ENCODE measurements around the gene SLC45A3.
A peak's percentile ranks its signal among the peaks of the same experiment; 100 is the strongest.

Gene SLC45A3

DNA sequence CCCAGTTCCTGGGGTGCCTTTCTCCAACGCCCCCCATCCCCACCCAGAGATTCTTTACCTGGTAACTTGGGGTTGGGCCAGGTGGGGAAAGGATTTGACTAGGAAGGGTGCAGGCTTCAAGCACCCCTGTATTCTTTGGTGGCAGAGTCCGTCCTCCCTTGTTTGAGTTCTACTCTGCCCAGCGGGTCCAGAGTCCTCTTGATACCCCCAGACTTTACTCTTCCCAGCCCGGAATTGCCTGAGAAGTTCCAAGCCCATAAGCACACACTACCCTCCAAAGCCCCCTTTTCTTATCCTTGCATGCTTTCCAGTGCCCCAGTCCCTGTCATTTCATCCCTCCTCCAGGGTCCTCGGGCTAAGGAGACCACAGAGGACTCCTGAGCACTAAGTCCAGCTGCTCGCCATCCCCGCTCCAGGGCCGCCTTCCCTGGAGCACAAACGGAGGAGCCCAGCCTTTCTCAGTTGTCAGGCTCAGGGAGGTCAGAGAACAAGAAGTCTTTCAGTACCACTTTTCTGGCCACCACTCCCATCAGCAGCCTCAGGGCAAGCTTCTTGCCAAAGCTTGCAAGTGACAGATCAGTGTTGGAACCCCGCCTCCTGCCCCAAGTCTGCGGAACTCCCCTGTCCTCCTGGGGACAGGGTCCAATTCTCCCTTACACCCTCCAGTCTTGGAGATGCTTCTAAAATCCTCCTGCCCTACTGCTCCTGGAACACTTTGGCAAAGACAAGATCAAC is 12.2 kb downstream of the SLC45A3 start:
- WGBS, 2 experiments (ENCODE audit: insufficient coverage in 2 of 2): 89 to 97% methylated on average over 7 to 10 of the region's 11 CpGs
- Histone ChIP-seq H3K27ac (ENCODE audit: low read depth, low read length, severe bottlenecking) (no peak overlapping the region), H3K4me1 (ENCODE audit: control insufficient read depth, insufficient read depth, low read length, poor library complexity, severe bottlenecking) (peaks cover 60% of the 10 kb centered on the region), H3K4me3 (ENCODE audit: extremely low read depth, insufficient read depth, low read length, poor library complexity, severe bottlenecking) (no peak overlapping the region), H3K9me3 (ENCODE audit: control insufficient read depth, low read length) (no peaks in the 10 kb centered on the region), H3K36me3 (ENCODE audit: control insufficient read depth, insufficient read depth, low read length) (peaks cover 11% of the 10 kb centered on the region)

DNA sequence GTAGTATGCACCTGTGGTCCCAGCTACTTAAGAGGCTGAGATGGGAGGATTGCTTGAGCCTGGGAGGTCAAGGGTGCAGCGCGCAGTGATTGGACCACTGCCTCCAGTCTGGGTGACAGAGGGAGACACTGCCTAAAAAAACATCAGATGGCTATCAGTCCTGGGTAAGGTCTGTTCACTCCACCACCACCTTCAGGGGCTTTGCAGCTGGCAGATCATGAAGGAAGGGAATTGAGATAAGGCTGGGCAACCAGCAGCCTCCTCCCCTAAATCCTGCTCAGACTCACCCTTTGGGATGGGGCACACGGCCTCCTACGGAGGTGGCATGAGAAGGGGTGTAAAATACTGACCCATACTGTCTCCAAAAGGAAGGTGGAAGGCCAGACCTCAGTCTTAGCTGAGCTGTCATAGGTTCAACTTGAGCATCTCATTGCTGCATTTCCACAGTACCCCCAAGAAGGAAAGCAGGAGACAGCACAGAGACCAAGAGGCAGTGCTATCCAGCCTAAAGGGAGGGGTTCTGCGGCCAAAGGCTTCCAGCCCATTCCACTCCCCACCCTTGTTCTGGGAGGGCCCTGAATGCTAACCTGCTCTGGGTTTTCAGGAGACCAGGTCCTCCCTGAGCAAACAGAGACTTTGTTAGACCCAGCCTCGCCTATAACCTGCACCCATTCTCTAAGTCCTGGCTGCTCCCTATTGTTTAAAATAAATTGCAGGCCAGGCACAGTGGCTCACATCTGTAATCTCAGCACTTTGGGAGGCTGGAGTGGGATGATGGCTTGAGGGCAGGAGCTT is 13.7 kb downstream of the SLC45A3 start:
- 94 to 100% methylated on average over 2 to 6 of the region's 6 CpGs for WGBS, 2 experiments (ENCODE audit: insufficient coverage in 2 of 2)
- peaks cover 62% of the 10 kb centered on the region for H3K4me1 ChIP-seq (ENCODE audit: control insufficient read depth, insufficient read depth, low read length, poor library complexity, severe bottlenecking)
- no peak overlapping the region for H3K4me3 ChIP-seq (ENCODE audit: extremely low read depth, insufficient read depth, low read length, poor library complexity, severe bottlenecking)
- no peak overlapping the region for H3K27ac ChIP-seq (ENCODE audit: low read depth, low read length, severe bottlenecking)
- H3K9me3 ChIP-seq (ENCODE audit: control insufficient read depth, low read length): no peaks in the 10 kb centered on the region
- H3K36me3 ChIP-seq (ENCODE audit: control insufficient read depth, insufficient read depth, low read length): peaks cover 12% of the 10 kb centered on the region

- Histone ChIP-seq H3K4me3 (ENCODE audit: extremely low read depth, insufficient read depth, low read length, poor library complexity, severe bottlenecking) (no peak overlapping the region), H3K4me1 (ENCODE audit: control insufficient read depth, insufficient read depth, low read length, poor library complexity, severe bottlenecking) (peaks cover 59% of the 10 kb centered on the region), H3K9me3 (ENCODE audit: control insufficient read depth, low read length) (no peaks in the 10 kb centered on the region), H3K36me3 (ENCODE audit: control insufficient read depth, insufficient read depth, low read length) (peaks cover 12% of the 10 kb centered on the region), H3K27ac (ENCODE audit: low read depth, low read length, severe bottlenecking) (no peak overlapping the region)
- whole genome bisulfite sequencing, 2 experiments (ENCODE audit: insufficient coverage in 2 of 2): 70 to 80% methylated on average over 6 of the region's 9 CpGs
Observed at GRCh38 chr1:205665201-205666045, 14.9 kb downstream of the SLC45A3 start.

DNA sequence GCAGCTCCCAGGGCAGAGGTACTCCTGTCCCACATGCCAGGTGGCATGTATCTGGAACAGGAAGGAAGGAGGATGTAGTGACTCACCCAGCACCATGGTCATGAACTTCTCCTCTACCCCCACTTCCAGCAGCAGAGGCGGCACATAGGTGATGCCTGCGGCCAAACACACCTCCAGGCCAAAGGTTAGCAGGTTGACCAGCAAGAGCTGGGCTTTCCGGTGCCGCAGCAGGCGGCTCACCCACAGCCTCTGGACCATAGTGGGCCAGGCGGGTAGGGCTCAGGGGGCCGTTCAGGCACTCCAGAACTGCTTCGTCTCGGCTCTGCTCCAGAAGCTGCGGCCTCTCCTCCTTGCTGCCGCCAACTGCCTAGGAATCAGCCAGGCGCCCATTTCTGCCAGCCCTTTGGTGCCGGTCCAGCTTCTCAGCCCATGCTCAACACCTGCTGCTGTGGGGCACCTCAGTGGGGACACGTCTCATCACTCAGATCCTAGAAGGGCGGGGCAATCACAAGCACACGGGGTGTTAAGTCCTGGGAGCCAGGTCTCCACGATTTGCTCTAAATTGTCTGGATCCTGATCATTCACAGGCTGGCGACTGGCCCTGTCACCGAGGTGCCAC is 15.8 kb downstream of the SLC45A3 start:
- no peak overlapping the region for H3K4me3 ChIP-seq (ENCODE audit: extremely low read depth, insufficient read depth, low read length, poor library complexity, severe bottlenecking)
- no peak overlapping the region for H3K27ac ChIP-seq (ENCODE audit: low read depth, low read length, severe bottlenecking)
- peaks cover 16% of the 10 kb centered on the region for H3K36me3 ChIP-seq (ENCODE audit: control insufficient read depth, insufficient read depth, low read length)
- peaks cover 59% of the 10 kb centered on the region for H3K4me1 ChIP-seq (ENCODE audit: control insufficient read depth, insufficient read depth, low read length, poor library complexity, severe bottlenecking)
- no peaks in the 10 kb centered on the region for H3K9me3 ChIP-seq (ENCODE audit: control insufficient read depth, low read length)
- whole genome bisulfite sequencing, 2 experiments (ENCODE audit: insufficient coverage in 2 of 2): 93 to 97% methylated on average over 17 to 19 of the region's 19 CpGs

DNA sequence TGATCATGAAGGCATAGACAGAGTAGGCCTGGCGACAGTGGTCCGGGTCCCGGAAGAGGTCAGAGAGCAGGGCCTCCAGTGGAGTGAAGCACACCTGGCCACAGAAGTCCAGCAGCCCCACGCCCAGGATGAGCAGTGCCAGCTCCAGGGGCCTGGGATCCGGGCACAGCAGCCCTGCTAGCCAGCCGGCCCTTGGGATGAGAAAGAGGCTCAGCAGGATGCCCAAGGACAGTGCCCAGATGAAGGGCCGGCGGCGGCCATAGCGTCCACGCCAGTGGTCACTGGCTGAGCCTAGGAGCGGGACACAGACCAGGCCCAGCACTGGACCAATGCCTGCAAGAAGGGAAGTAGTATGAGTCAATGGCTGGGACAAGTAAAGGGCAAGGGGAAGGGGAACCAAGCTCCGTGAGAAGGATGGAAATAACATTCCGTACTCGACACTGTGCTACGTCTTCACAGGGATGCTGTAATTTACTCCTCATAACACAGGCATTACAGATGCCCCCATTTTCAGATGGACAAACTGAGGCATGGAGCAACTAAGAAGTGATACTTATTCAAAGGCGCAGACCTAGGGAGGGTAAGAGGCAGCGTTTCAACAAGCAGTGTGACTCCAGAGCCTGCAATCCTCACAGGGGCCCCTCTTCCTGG is 16.9 kb downstream of the SLC45A3 start:
- WGBS, 2 experiments (ENCODE audit: insufficient coverage in 2 of 2): 91 to 94% methylated on average over 13 to 18 of the region's 18 CpGs
- Histone ChIP-seq H3K9me3 (ENCODE audit: control insufficient read depth, low read length) (no peaks in the 10 kb centered on the region), H3K27ac (ENCODE audit: low read depth, low read length, severe bottlenecking) (no peak overlapping the region), H3K36me3 (ENCODE audit: control insufficient read depth, insufficient read depth, low read length) (peaks cover 19% of the 10 kb centered on the region), H3K4me1 (ENCODE audit: control insufficient read depth, insufficient read depth, low read length, poor library complexity, severe bottlenecking) (peaks cover 49% of the 10 kb centered on the region), H3K4me3 (ENCODE audit: extremely low read depth, insufficient read depth, low read length, poor library complexity, severe bottlenecking) (no peak overlapping the region)

GRCh38 chr1:205662791-205663190 is 17.5 kb downstream of the SLC45A3 start:
- Histone ChIP-seq H3K4me3 (ENCODE audit: extremely low read depth, insufficient read depth, low read length, poor library complexity, severe bottlenecking) (no peak overlapping the region), H3K27ac (ENCODE audit: low read depth, low read length, severe bottlenecking) (no peak overlapping the region), H3K36me3 (ENCODE audit: control insufficient read depth, insufficient read depth, low read length) (peaks cover 19% of the 10 kb centered on the region), H3K9me3 (ENCODE audit: control insufficient read depth, low read length) (no peaks in the 10 kb centered on the region), H3K4me1 (ENCODE audit: control insufficient read depth, insufficient read depth, low read length, poor library complexity, severe bottlenecking) (peaks cover 45% of the 10 kb centered on the region)
- 97% methylated on average over 23 to 24 of the region's 24 CpGs for WGBS, 2 experiments (ENCODE audit: insufficient coverage in 2 of 2)

- peaks cover 19% of the 10 kb centered on the region for H3K36me3 ChIP-seq (ENCODE audit: control insufficient read depth, insufficient read depth, low read length)
- WGBS, 2 experiments (ENCODE audit: insufficient coverage in 2 of 2): 87 to 90% methylated on average over 11 to 14 of the region's 15 CpGs
- peak overlapping the region; percentile 16 for H3K27ac ChIP-seq (ENCODE audit: low read depth, low read length, severe bottlenecking)
- H3K4me3 ChIP-seq (ENCODE audit: extremely low read depth, insufficient read depth, low read length, poor library complexity, severe bottlenecking): no peak overlapping the region
- H3K4me1 ChIP-seq (ENCODE audit: control insufficient read depth, insufficient read depth, low read length, poor library complexity, severe bottlenecking): peaks cover 45% of the 10 kb centered on the region
- H3K9me3 ChIP-seq (ENCODE audit: control insufficient read depth, low read length): no peaks in the 10 kb centered on the region
Observed at GRCh38 chr1:205662135-205662738, 18.1 kb downstream of the SLC45A3 start.

DNA sequence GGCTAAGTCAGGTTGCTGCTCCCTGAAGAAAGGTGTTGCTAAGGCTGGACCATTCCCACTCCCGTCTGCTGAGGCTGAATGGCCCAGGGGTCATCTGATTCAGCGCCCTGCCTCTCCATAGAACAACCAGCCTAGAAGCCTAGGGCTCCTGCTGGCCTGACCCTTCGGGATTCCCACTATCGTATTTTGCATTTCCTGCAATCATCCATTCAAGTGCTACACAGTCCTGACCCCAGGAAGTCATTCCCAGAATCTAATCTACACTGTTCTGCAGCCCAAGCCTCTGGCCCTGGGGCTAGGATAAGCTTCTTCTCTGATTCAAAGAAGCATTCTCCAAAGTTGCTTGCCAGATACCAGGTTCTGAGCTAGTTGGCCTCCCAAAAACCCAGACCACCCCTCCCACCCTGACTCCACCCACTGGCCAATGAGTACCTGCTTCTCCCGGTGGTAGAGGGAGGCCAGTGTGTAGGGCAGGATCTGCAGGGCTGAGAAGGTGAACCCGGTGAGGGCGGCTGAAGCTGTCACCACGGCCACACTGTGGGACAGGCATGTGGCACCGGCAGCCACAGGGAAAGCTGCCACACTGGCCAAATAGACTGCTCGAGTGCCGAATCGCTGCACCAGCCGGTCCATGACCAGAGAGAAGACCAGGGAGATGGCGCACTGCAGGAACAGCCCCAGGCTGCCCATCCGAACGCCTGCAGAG is 18.7 kb downstream of the SLC45A3 start:
- Histone ChIP-seq H3K36me3 (ENCODE audit: control insufficient read depth, insufficient read depth, low read length) (peaks cover 19% of the 10 kb centered on the region), H3K4me3 (ENCODE audit: extremely low read depth, insufficient read depth, low read length, poor library complexity, severe bottlenecking) (no peak overlapping the region), H3K4me1 (ENCODE audit: control insufficient read depth, insufficient read depth, low read length, poor library complexity, severe bottlenecking) (peaks cover 45% of the 10 kb centered on the region), H3K27ac (ENCODE audit: low read depth, low read length, severe bottlenecking) (peak overlapping the region; percentile 16), H3K9me3 (ENCODE audit: control insufficient read depth, low read length) (no peaks in the 10 kb centered on the region)
- WGBS, 2 experiments (ENCODE audit: insufficient coverage in 2 of 2): 78 to 80% methylated on average over 15 to 16 of the region's 16 CpGs

DNA sequence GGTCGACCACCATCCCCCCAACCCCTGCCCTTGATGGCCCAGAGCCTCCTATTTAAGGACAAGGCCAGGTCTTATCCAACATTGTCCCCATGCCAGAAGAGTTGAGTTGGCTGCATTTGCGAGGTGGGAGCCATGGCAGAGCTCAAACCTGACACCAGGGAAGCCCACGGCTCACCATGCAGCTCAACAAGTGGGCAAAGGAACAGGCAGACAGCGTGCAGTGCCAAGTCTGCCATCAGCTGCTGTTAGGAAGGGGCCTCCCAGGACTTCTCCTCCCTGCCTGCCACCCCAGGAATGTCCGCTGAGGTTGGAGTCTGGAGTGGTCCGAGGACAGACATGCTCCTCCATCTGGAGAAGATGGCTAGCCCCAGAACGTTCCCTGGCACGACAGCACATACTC is 19.9 kb downstream of the SLC45A3 start:
- Histone ChIP-seq H3K4me1 (ENCODE audit: control insufficient read depth, insufficient read depth, low read length, poor library complexity, severe bottlenecking) (peaks cover 40% of the 10 kb centered on the region), H3K4me3 (ENCODE audit: extremely low read depth, insufficient read depth, low read length, poor library complexity, severe bottlenecking) (no peak overlapping the region), H3K27ac (ENCODE audit: low read depth, low read length, severe bottlenecking) (no peak overlapping the region), H3K9me3 (ENCODE audit: control insufficient read depth, low read length) (no peaks in the 10 kb centered on the region), H3K36me3 (ENCODE audit: control insufficient read depth, insufficient read depth, low read length) (peaks cover 19% of the 10 kb centered on the region)
- WGBS, 2 experiments (ENCODE audit: insufficient coverage in 2 of 2): 93 to 94% methylated on average over 7 to 8 of the region's 8 CpGs

All from mesodermal cell (in vitro differentiated cells).